K562 (cell line): ENCODE data around the gene ADRM1. TPM values are rescaled to one million over a fixed set of nuclear protein-coding genes. Genes with fewer than 3 reads are reported as not detected.

ENCODE experiments used
- E2F3 ChIP-seq: fragments of 250-450 bp; sonication (Bioruptor Pico); IDR thresholded peaks from 2 replicates; pipeline ENCODE4 v1.4.0; 2020; ENCODE audit warnings: mild to moderate bottlenecking
- EHMT2 ChIP-seq: fragments of 450-650 bp; IDR thresholded peaks from 2 replicates; pipeline ENCODE4 v1.6.1; 2018; ENCODE audit warnings: antibody characterized with exemption
- SMC3 ChIP-seq: conservative IDR thresholded peaks from 2 replicates; pipeline ENCODE4 v1.6.1; 2011; ENCODE audit warnings: low read depth, low read length, improper control_type of control experiment; ENCODE audit not compliant: insufficient read depth
- ZEB2 ChIP-seq: fragments of 450-650 bp; IDR thresholded peaks from 2 replicates; pipeline ENCODE4 v1.6.1; 2016
- polyA plus RNA-seq, 8 experiments: library from polyadenylated mRNA; depleted of rRNA in 4 of 8; stranded (reverse) in 5 of 8; unstranded in 3 of 8; fragments of >200 nt; fragmentation: Nextera tagmentation in 2 of 8; fragmentation: Illumina TruSeq in 1 of 8; extraction: Ambion mirVana in 2 of 8; extraction: Trizol in 1 of 8; gene quantifications; 2 replicates each; pipeline versions ENCODE4 v1.2.1 to v1.2.3, GENCODE V29; 2011 to 2014; ENCODE audit warnings: inconsistent platforms in 1 of 8, missing spikeins in 1 of 8
- total RNA-seq, 7 experiments: library from RNA; depleted of rRNA in 6 of 7; stranded (reverse); fragments of >200 nt in 6 of 7; fragmentation: Illumina TruSeq in 2 of 7; extraction: Trizol in 2 of 7; gene quantifications; 2 replicates each; pipeline versions ENCODE4 v1.2.1 to v1.2.3, GENCODE V29; 2011 to 2021; ENCODE audit warnings: low replicate concordance in 1 of 7
- TF ChIP-seq, protein P1 (sequence below): sonication (generic); formaldehyde crosslinking; IDR thresholded peaks from 2 replicates; pipeline ENCODE4 v1.8.1; 2023; ENCODE audit warnings: missing genetic modification reagents, mild to moderate bottlenecking, borderline replicate concordance
- TF ChIP-seq, protein P2 (sequence below): fragments of 250-450 bp; sonication (Bioruptor Pico); IDR thresholded peaks from 2 replicates; pipeline ENCODE4 v1.4.0; 2020; ENCODE audit warnings: mild to moderate bottlenecking, moderate library complexity, borderline replicate concordance

Gene ADRM1
- total and polyA plus RNA-seq, 9 of the 15 experiments (the other 6 are each of a cell fraction or from before 2014, with no cell fraction given): 5.0 to 223 (median 67.4) TPM

DNA sequence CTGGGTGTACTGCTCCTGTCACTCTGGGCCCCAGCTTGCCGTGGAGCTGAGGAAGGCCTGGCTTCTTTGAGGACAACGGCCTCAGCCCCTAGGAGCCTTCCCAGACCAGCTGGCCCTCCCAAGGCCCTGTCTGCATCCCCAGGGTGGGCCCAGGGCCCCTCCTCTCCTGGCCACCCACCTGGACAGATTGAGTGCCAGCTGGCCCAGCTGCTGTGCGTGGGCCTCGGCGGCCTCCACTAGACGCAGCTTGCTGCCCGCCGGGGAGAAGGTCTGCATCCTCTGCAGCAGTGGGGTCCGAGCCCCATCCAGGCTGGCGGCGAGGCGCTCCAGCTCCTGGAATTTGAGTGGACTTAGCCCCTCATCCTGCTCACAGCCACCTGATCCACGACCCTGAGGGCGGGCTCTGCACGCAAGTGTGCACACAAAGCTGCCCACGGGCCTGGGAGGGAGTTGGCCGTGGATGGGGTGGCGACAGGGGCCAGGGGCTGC lies 14.4 kb downstream of the ADRM1 start (continued):
- TF ChIP-seq, protein P1, sequence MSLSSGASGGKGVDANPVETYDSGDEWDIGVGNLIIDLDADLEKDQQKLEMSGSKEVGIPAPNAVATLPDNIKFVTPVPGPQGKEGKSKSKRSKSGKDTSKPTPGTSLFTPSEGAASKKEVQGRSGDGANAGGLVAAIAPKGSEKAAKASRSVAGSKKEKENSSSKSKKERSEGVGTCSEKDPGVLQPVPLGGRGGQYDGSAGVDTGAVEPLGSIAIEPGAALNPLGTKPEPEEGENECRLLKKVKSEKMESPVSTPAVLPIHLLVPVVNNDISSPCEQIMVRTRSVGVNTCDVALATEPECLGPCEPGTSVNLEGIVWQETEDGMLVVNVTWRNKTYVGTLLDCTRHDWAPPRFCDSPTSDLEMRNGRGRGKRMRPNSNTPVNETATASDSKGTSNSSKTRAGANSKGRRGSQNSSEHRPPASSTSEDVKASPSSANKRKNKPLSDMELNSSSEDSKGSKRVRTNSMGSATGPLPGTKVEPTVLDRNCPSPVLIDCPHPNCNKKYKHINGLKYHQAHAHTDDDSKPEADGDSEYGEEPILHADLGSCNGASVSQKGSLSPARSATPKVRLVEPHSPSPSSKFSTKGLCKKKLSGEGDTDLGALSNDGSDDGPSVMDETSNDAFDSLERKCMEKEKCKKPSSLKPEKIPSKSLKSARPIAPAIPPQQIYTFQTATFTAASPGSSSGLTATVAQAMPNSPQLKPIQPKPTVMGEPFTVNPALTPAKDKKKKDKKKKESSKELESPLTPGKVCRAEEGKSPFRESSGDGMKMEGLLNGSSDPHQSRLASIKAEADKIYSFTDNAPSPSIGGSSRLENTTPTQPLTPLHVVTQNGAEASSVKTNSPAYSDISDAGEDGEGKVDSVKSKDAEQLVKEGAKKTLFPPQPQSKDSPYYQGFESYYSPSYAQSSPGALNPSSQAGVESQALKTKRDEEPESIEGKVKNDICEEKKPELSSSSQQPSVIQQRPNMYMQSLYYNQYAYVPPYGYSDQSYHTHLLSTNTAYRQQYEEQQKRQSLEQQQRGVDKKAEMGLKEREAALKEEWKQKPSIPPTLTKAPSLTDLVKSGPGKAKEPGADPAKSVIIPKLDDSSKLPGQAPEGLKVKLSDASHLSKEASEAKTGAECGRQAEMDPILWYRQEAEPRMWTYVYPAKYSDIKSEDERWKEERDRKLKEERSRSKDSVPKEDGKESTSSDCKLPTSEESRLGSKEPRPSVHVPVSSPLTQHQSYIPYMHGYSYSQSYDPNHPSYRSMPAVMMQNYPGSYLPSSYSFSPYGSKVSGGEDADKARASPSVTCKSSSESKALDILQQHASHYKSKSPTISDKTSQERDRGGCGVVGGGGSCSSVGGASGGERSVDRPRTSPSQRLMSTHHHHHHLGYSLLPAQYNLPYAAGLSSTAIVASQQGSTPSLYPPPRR: no peak
- TF ChIP-seq EHMT2 (no peak), E2F3 (CRISPR knock-in tag) (no peak), SMC3 (no peak), ZEB2 (no peak)
- TF ChIP-seq, protein P2, sequence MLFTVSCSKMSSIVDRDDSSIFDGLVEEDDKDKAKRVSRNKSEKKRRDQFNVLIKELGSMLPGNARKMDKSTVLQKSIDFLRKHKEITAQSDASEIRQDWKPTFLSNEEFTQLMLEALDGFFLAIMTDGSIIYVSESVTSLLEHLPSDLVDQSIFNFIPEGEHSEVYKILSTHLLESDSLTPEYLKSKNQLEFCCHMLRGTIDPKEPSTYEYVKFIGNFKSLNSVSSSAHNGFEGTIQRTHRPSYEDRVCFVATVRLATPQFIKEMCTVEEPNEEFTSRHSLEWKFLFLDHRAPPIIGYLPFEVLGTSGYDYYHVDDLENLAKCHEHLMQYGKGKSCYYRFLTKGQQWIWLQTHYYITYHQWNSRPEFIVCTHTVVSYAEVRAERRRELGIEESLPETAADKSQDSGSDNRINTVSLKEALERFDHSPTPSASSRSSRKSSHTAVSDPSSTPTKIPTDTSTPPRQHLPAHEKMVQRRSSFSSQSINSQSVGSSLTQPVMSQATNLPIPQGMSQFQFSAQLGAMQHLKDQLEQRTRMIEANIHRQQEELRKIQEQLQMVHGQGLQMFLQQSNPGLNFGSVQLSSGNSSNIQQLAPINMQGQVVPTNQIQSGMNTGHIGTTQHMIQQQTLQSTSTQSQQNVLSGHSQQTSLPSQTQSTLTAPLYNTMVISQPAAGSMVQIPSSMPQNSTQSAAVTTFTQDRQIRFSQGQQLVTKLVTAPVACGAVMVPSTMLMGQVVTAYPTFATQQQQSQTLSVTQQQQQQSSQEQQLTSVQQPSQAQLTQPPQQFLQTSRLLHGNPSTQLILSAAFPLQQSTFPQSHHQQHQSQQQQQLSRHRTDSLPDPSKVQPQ: no peak
